22Rv1 (cell line): ENCODE measurements around the gene HPS1.

Source experiments
- ZFX ChIP-seq: fragments of 450-650 bp; IDR thresholded peaks from 2 replicates; pipeline ENCODE4 v1.6.1; 2017; ENCODE audit warnings: antibody characterized with exemption, borderline replicate concordance
- TF ChIP-seq, protein P1 (sequence below): fragments of 450-650 bp; IDR thresholded peaks from 2 replicates; pipeline ENCODE4 v1.5.1; 2017; ENCODE audit warnings: mild to moderate bottlenecking

GRCh38 chr10:98384531-98385133, 62.1 kb downstream of the HPS1 start:
- TF ChIP-seq, protein P1, sequence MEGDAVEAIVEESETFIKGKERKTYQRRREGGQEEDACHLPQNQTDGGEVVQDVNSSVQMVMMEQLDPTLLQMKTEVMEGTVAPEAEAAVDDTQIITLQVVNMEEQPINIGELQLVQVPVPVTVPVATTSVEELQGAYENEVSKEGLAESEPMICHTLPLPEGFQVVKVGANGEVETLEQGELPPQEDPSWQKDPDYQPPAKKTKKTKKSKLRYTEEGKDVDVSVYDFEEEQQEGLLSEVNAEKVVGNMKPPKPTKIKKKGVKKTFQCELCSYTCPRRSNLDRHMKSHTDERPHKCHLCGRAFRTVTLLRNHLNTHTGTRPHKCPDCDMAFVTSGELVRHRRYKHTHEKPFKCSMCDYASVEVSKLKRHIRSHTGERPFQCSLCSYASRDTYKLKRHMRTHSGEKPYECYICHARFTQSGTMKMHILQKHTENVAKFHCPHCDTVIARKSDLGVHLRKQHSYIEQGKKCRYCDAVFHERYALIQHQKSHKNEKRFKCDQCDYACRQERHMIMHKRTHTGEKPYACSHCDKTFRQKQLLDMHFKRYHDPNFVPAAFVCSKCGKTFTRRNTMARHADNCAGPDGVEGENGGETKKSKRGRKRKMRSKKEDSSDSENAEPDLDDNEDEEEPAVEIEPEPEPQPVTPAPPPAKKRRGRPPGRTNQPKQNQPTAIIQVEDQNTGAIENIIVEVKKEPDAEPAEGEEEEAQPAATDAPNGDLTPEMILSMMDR: no peak
- TF ChIP-seq ZFX: no peak
